Effector memory CD4-positive, alpha-beta T cell (primary cell): Measurements from ENCODE around the gene LRRC14B.

Experiments used
- DNase-seq, 3 donors: peaks; one replicate each; pipeline ENCODE4 v3.0.0-alpha.2; 2020
- H3K27ac ChIP-seq: 2 replicates; pipeline ENCODE4 v1.7.0; 2013; ENCODE audit warnings: mild to moderate bottlenecking, low read length, moderate library complexity; ENCODE audit not compliant: insufficient read depth, poor library complexity, severe bottlenecking
- H3K27me3 ChIP-seq: replicated peaks from 2 replicates; pipeline ENCODE4 v1.7.0; 2013; ENCODE audit warnings: mild to moderate bottlenecking, low read length; ENCODE audit not compliant: insufficient read depth, control insufficient read depth, poor library complexity, severe bottlenecking
- H3K36me3 ChIP-seq: 2 replicates; pipeline ENCODE4 v1.7.0; 2013; ENCODE audit warnings: mild to moderate bottlenecking, low read length, moderate library complexity; ENCODE audit not compliant: control insufficient read depth, insufficient read depth
- H3K4me1 ChIP-seq: 2 replicates; pipeline ENCODE4 v1.7.0; 2013; ENCODE audit warnings: low read length, mild to moderate bottlenecking; ENCODE audit not compliant: control insufficient read depth, insufficient read depth, poor library complexity, severe bottlenecking
- H3K4me3 ChIP-seq: 2 replicates; pipeline ENCODE4 v1.7.0; 2013; ENCODE audit warnings: low read length, low read depth, mild to moderate bottlenecking; ENCODE audit not compliant: insufficient read depth, poor library complexity, severe bottlenecking
- H3K9me3 ChIP-seq: 2 replicates; pipeline ENCODE4 v1.7.0; 2013; ENCODE audit warnings: mild to moderate bottlenecking, low read length, moderate library complexity; ENCODE audit not compliant: control insufficient read depth

LRRC14B gene

DNA sequence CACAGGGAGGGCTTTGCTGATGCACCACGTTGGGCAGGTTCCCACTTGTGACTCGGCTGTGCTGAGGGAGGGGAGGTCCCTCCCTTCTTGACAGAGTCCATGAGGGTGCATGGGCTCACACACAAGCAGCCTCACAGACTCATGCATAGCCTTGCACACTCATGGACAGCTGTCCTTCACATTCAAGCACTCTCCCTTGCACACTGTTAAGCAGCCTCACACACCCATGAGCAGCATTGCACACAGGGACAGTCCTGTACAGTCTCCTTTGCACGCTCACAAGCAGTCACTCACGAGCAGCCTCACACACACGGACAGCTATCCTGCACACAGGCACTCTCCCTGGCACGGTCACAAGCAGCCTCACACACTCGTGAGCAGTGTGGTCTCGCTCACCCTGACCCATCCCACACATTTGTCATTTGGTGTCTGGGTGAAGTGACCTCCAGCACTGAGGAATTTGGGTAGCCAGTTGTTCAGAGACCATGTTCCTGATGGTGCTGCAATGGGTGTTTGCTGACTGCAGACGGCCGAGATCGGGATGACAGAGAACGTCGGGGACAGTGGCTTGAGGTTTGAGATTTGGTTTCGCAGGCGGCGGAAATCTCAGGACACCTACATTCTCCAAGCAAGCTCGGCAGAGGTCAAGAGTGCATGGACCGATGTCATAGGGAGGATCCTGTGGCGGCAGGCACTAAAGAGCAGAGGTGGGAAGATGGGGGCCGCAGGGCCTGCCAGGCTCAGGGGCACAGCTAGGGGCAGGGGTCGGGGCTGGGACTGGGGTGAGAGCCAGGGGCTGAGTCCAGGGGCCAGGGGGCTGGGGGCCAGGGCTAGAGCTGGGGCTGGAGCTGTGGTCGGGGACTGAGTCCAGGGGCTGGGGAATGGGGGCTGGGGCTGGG is 17.7 kb upstream of the LRRC14B start:
- Histone ChIP-seq H3K4me1 (no peaks in the 10 kb centered on the region), H3K27ac (no peak overlapping the region), H3K36me3 (no peaks in the 10 kb centered on the region), H3K27me3 (no peaks in the 10 kb centered on the region), H3K4me3 (no peak overlapping the region), H3K9me3 (no peaks in the 10 kb centered on the region)
- no peak for DNase-seq

DNA sequence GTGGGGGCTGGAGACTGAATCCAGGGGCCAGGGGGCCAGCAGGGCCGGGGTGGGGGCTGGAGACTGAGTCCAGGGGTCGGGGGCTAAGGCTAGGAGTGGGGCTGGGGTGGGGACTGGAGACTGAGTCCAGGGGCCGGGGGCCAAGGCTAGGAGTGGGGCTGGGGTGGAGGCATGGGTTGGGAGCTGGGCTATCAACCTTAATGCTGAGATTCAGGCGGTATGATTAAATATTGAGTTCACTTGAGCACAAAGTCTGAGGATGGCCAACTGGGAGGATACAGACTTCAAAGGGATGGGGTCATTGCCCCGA is 17.0 kb upstream of the LRRC14B start:
- no peaks in the 10 kb centered on the region for H3K9me3 ChIP-seq
- no peaks in the 10 kb centered on the region for H3K4me1 ChIP-seq
- H3K36me3 ChIP-seq, result no peaks in the 10 kb centered on the region

DNA sequence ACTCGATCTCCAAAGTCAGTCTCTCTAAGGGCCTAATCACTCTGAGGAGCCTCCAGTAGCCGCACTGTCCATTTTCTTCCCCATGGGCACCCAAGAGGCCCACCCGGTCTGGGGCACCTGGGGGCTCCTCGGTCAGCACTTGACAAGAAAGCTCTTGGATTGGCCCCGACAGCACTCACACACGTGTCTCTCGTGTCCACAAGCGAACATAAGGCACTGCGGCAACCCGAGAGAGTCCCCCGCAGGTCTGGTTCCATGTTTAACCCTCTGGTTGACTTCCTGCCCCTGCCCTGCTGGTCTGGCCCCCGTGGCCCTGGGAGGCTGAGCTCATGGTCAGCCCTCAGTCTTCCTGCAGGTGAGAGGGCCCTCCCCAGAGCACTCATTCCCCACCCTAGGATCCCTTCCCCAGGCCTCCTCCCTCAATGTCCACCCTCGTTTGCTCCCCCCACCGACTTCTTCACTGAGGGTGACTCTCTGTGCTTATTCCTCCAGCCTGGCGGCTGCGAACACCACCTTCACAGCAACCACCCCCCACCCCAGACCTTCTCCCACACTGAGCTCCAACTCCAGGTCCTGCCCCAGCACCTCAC is 16.3 kb upstream of the LRRC14B start:
- no peaks in the 10 kb centered on the region for H3K36me3 ChIP-seq
- no peaks in the 10 kb centered on the region for H3K4me1 ChIP-seq
- H3K9me3 ChIP-seq, result no peaks in the 10 kb centered on the region
- H3K27ac ChIP-seq, result no peak overlapping the region
- H3K4me3 ChIP-seq, result no peak overlapping the region
- DNase-seq, result no peak
- no peaks in the 10 kb centered on the region for H3K27me3 ChIP-seq

More for the DNA sequence above, 17.0 kb upstream of the LRRC14B start:
- DNase-seq, result no peak
- Histone ChIP-seq H3K27me3 (no peaks in the 10 kb centered on the region), H3K4me3 (no peak overlapping the region), H3K27ac (no peak overlapping the region)

DNA sequence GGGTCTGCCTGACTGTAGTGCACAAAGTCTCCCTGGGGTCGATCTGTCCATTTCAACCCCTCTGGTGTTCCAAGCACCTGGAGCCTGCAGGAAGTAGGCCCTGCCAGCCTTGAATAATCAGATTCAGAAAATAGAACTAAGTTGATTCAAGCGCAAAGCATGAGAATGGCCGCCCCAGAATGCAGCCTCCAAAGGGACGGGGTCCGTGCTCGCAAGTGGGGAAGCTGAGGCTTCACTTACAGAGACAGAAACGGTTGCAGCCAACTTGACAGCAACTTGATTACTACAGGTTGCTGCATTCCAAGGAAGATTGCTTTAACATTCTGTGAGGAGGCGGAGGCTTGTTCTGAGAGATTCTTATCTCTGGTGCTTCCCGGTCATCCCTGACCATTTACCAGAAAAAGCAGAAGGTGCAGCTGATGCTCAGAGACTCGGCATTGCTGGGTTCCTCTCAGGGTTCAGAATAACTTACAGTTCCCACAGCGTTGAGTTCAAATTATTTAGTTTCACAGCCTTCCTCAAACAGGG is 14.9 kb upstream of the LRRC14B start:
- no peak overlapping the region for H3K4me3 ChIP-seq
- DNase-seq, result no peak
- no peak overlapping the region for H3K27ac ChIP-seq
- no peaks in the 10 kb centered on the region for H3K36me3 ChIP-seq
- no peaks in the 10 kb centered on the region for H3K27me3 ChIP-seq
- no peaks in the 10 kb centered on the region for H3K4me1 ChIP-seq
- no peaks in the 10 kb centered on the region for H3K9me3 ChIP-seq

DNA sequence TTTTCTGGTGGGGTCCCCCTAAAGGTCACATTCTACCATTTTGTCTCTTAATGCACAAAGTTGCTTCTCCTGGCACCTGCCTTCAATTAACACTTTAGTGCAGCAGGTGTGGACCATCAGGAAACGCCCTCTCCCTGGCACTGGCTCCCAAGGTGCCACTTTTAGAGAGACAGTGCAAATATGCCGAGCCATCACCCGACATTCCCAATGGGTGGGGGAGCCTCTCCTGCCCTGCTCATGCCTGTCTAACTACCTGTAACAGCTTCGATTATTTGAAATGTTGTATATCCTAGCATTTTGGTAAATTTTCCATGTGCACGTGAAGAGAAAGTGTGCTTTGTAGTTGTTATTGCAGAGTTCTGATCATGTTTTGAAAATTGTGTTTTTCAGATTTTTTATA is 13.2 kb upstream of the LRRC14B start:
- Histone ChIP-seq H3K27ac (no peak overlapping the region), H3K4me1 (no peaks in the 10 kb centered on the region), H3K9me3 (no peaks in the 10 kb centered on the region), H3K4me3 (no peak overlapping the region), H3K27me3 (no peaks in the 10 kb centered on the region), H3K36me3 (no peaks in the 10 kb centered on the region)
- no peak for DNase-seq

DNA sequence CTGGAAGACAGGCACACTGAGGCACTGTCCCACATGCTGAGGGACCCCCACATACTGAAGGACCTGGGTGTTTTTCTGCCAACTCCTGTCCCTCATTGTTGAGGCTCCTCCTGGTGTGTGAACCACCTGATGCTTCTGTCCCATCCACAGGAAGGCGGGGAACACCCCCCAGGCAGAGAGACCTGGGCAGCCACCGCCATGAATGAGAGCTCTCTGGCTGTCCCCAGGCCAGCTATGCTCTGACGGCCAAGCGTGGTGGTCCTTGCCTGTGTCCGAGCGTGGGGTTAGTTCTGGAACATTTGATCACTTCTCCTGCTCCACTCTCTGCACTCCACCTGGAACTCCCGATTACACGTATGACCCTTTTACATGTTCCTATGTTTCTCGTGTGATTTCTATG is 11.9 kb upstream of the LRRC14B start:
- no peaks in the 10 kb centered on the region for H3K27me3 ChIP-seq
- DNase-seq, result no peak
- H3K36me3 ChIP-seq, result no peaks in the 10 kb centered on the region

DNA sequence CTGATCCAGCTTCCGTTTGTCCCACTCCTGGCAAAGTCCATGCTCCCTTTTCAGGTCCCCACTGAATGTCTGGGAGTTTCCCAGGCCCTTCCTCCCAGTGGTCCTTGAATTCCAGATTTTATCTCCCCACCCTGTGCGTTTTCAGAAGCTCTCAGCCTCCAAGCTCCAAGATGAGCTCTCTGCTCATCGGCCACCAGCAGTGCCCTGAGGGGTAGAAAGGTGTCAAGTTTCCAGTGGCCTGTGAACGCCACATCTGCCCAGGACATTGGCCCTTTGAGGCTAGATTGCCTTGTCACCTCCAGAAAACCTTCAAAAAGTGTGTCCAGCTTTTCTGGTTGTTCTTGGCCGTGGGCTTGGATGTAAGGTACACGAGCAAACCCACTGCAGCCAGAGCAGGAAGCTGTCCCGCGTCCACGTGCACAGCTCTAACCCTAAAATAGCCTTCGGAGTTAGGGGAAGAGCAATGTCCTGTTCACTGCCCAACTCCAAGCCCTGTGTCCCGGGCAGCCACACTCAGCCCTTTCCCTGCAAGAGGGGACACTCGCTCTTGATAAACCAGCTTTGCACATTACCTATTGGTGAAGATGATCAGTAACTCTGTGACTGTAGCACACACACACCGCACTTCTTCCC is 10.9 kb upstream of the LRRC14B start:
- no peak for DNase-seq
- Histone ChIP-seq H3K27me3 (no peaks in the 10 kb centered on the region), H3K9me3 (no peaks in the 10 kb centered on the region)

More for the DNA sequence above, 11.9 kb upstream of the LRRC14B start:
- no peak overlapping the region for H3K4me3 ChIP-seq
- H3K4me1 ChIP-seq, result no peaks in the 10 kb centered on the region
- no peak overlapping the region for H3K27ac ChIP-seq
- H3K9me3 ChIP-seq, result no peaks in the 10 kb centered on the region

DNA sequence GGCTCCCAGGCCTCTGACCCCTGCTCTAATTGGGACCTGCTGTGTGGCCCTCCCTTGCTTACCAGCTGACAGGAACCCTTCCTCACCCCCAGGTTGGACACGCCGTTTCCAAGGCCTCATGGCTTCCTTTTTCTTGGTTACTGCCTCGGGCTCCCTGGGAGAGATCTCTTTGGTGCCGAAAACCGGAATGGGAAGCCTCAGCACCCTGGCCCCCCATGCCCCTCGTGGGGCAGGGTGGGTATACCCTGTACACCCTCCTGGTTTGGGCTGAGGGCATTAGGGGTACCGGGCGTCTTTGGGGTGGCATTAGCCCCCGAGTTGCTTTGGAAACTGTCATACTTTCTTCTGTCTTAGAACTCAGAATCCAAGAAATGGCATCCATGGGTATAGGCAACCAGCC is 10.1 kb upstream of the LRRC14B start:
- Histone ChIP-seq H3K4me3 (no peak overlapping the region), H3K27ac (no peak overlapping the region), H3K36me3 (no peaks in the 10 kb centered on the region), H3K27me3 (no peaks in the 10 kb centered on the region), H3K4me1 (no peaks in the 10 kb centered on the region), H3K9me3 (no peaks in the 10 kb centered on the region)
- DNase-seq, result no peak

More for the DNA sequence above, 10.9 kb upstream of the LRRC14B start:
- no peaks in the 10 kb centered on the region for H3K36me3 ChIP-seq
- no peak overlapping the region for H3K4me3 ChIP-seq
- no peaks in the 10 kb centered on the region for H3K4me1 ChIP-seq
- H3K27ac ChIP-seq, result no peak overlapping the region

DNA sequence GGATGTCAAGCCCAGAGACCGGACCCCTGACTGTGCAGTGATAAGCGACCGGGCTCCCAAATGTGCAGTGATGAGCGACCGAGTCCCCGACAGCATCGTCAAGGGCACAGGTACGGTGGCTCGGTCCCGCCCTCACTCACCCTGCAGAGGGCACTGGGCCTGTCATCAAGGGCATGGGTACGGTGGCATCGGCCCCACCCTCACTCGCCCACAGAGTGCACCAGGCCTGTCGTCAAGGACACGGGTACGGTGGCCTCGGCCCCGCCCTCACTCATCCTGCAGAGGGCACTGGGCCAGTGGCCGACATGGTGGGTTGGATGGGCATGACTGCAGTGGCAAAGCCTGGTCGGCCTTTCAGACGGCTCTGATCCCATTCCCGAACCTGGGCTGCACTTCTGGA is 9.7 kb upstream of the LRRC14B start:
- Histone ChIP-seq H3K9me3 (no peaks in the 10 kb centered on the region), H3K36me3 (no peaks in the 10 kb centered on the region), H3K27ac (no peak overlapping the region), H3K4me3 (no peak overlapping the region), H3K4me1 (no peaks in the 10 kb centered on the region), H3K27me3 (no peaks in the 10 kb centered on the region)
- DNase-seq, result no peak

DNA sequence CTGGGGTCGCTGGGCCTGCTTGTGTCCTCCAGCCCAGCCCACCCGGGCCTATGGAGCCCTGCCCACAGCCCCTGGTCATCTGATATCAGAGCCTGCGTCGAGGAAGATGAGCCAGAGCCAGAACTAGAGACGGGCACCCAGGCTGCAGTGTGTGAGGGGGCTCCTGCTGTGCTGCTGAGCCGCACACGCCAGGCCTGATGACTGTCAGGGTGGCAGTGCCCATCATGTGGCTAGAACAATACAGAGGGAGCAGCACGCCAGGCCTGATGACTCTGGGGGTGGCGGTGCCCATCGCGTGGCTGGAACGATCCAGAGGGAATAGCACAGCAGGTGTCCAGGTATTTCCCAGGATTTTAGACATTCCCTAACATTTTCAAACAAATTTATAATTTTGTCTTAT is 9.2 kb upstream of the LRRC14B start:
- H3K4me1 ChIP-seq, result no peaks in the 10 kb centered on the region
- H3K27me3 ChIP-seq, result no peaks in the 10 kb centered on the region
- DNase-seq, result no peak
- no peaks in the 10 kb centered on the region for H3K36me3 ChIP-seq
- H3K27ac ChIP-seq, result no peak overlapping the region
- H3K4me3 ChIP-seq, result no peak overlapping the region
- no peaks in the 10 kb centered on the region for H3K9me3 ChIP-seq
